ENCODE measurements around the gene IFI27. TPM values are rescaled to one million over a fixed set of nuclear protein-coding genes. Genes with fewer than 3 reads are reported as not detected.

IFI27 gene
- total RNA-seq, 1 donor from 2014 or later = 3.8 TPM

DNA sequence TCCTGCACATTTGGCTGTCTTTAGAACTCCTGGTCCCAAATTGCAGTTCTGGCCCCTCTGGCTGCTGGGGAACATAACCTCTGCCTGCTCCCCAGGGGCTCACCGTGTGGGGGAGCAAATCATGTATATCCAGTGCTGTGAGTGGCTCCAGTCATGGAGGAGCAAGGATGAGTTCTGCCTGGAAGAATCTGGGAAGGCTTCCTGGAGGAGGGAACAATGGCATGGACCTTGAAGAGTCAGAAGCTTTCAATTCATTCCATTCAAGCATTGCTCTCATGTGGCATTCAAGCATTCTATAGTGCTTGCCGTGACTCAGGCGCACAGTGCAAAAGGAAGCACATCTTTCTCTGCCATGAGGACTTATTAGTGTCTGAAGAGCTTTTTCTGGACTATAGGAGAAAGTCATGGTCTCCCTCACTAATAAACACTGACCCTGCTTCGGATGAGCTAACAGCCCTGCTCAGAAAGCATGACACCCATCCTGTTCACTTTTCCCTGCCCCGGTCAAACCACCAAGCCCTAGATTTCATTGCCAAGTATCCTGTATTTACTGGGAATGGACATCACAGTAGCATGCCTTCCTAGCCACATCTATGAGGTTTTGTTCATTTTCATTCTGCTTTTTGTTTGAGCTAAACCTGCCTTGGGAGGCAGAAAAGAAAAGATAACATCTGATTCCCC is 3.5 kb downstream of the IFI27 start:
- Mint-ChIP-seq H3K36me3 (ENCODE audit: low read depth, unreplicated experiment) (no peaks in the 10 kb centered on the region), H3K27ac (ENCODE audit: unreplicated experiment) (no peak overlapping the region)

DNA sequence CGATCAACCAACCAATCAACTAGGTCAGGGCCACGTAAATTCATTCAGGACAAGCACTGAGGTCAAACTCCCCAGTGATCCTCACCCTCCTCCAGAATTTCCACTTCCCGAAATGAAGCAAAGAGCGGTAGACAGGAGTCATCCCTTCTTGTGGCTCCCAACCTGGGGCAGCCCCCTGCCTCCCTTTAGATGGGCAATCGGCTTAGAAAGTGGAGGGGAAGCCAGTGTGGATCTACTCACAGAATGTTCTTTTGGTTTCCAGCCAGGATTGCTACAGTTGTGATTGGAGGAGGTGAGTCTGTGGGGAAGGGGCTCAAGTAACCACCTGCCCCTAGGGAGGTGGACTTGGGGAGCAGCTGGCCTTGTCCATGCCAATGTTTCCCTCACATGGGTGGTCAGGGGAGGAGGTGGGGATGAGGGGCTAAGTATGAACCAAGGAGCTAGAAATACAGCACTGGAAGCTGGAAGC is 4.1 kb downstream of the IFI27 start:
- H3K27me3 Mint-ChIP-seq (ENCODE audit: unreplicated experiment) = peaks cover 7% of the 10 kb centered on the region
- no peak for DNase-seq (ENCODE audit: low spot score)
- H3K9me3 Mint-ChIP-seq (ENCODE audit: unreplicated experiment) = no peaks in the 10 kb centered on the region
- no peak overlapping the region for H3K27ac Mint-ChIP-seq (ENCODE audit: unreplicated experiment)
- TF ChIP-seq, protein P1, sequence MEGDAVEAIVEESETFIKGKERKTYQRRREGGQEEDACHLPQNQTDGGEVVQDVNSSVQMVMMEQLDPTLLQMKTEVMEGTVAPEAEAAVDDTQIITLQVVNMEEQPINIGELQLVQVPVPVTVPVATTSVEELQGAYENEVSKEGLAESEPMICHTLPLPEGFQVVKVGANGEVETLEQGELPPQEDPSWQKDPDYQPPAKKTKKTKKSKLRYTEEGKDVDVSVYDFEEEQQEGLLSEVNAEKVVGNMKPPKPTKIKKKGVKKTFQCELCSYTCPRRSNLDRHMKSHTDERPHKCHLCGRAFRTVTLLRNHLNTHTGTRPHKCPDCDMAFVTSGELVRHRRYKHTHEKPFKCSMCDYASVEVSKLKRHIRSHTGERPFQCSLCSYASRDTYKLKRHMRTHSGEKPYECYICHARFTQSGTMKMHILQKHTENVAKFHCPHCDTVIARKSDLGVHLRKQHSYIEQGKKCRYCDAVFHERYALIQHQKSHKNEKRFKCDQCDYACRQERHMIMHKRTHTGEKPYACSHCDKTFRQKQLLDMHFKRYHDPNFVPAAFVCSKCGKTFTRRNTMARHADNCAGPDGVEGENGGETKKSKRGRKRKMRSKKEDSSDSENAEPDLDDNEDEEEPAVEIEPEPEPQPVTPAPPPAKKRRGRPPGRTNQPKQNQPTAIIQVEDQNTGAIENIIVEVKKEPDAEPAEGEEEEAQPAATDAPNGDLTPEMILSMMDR (IDR thresholded peaks at IDR 0.05; ENCODE audit: unreplicated experiment) = no peak
- H3K36me3 Mint-ChIP-seq (ENCODE audit: low read depth, unreplicated experiment) = no peaks in the 10 kb centered on the region
- no peak overlapping the region for H3K4me3 Mint-ChIP-seq (ENCODE audit: unreplicated experiment)
- no peaks in the 10 kb centered on the region for H3K4me1 Mint-ChIP-seq (ENCODE audit: unreplicated experiment)

More for the DNA sequence above, 3.5 kb downstream of the IFI27 start:
- no peak overlapping the region for H3K4me3 Mint-ChIP-seq (ENCODE audit: unreplicated experiment)
- TF ChIP-seq, protein P1 (IDR thresholded peaks at IDR 0.05; ENCODE audit: unreplicated experiment) = no peak
- H3K27me3 Mint-ChIP-seq (ENCODE audit: unreplicated experiment) = peaks cover 7% of the 10 kb centered on the region
- DNase-seq (ENCODE audit: low spot score) = no peak
- H3K4me1 Mint-ChIP-seq (ENCODE audit: unreplicated experiment) = no peaks in the 10 kb centered on the region
- no peaks in the 10 kb centered on the region for H3K9me3 Mint-ChIP-seq (ENCODE audit: unreplicated experiment)

DNA sequence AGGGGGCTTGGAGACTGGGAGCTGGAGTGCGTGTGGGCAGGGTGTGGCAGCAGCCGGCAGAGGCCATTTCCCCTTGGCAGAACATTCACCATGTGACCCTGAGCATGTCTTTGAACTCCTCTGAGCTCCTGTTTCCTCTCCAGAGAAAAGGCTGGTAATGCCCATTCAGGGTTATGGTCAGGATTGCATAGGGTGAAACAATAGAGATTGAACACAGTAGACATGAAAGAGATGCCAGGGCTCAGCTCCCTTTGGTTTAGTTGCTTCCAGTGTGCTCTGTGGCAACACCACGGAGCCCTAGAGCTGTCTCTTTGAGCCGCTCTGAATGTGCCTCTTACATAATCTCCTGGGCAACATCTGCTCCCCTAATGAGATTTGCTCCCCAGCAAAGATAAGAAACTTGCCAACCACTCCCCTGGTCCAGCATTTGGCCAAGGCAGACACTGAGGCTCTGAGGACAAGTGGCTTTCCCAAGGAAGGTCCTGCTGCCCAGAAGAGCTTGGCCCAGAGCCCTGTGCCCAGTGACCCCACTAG is 4.6 kb downstream of the IFI27 start:
- H3K4me1 Mint-ChIP-seq (ENCODE audit: unreplicated experiment) = no peaks in the 10 kb centered on the region
- H3K4me3 Mint-ChIP-seq (ENCODE audit: unreplicated experiment) = no peak overlapping the region
- H3K36me3 Mint-ChIP-seq (ENCODE audit: low read depth, unreplicated experiment) = no peaks in the 10 kb centered on the region
- TF ChIP-seq, protein P1 (IDR thresholded peaks at IDR 0.05; ENCODE audit: unreplicated experiment) = no peak
- no peak overlapping the region for H3K27ac Mint-ChIP-seq (ENCODE audit: unreplicated experiment)
- H3K27me3 Mint-ChIP-seq (ENCODE audit: unreplicated experiment) = peaks cover 7% of the 10 kb centered on the region
- no peak for DNase-seq (ENCODE audit: low spot score)
- no peaks in the 10 kb centered on the region for H3K9me3 Mint-ChIP-seq (ENCODE audit: unreplicated experiment)

DNA sequence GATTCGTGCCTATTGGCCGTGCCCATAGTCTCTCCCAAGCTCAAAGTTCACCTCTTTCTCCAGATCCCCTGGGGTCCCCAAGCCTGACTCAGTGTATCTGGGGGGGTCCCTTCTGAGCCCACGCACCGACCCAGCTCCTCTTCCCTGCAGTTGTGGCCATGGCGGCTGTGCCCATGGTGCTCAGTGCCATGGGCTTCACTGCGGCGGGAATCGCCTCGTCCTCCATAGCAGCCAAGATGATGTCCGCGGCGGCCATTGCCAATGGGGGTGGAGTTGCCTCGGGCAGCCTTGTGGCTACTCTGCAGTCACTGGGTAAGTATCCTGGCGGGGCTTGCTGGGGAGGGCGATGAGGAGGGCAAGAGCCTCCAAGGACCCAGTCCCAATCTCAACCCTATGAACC is 5.1 kb downstream of the IFI27 start:
- Mint-ChIP-seq H3K36me3 (ENCODE audit: low read depth, unreplicated experiment) (no peaks in the 10 kb centered on the region), H3K9me3 (ENCODE audit: unreplicated experiment) (no peaks in the 10 kb centered on the region)

DNA sequence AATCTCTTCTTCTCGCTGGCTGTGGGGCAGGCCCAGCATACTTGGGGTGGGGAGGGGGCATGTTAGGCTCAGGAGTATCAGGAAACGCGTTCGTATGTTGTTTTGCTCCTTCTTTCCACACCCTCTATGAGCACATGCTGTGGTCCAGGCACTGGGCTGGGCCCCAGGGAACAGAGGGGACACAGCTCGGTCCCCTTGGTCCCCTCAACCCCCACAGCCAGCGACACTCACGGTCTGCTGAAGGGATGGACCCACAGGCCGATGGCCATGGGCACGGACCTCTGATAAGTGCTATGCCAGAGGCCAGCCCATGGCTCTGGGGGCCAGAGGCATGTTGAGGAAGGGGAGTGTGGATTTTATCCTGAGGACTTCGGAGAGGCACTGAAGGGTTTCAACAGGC is 6.2 kb downstream of the IFI27 start:
- H3K36me3 Mint-ChIP-seq (ENCODE audit: low read depth, unreplicated experiment) = no peaks in the 10 kb centered on the region
- no peaks in the 10 kb centered on the region for H3K4me1 Mint-ChIP-seq (ENCODE audit: unreplicated experiment)
- H3K4me3 Mint-ChIP-seq (ENCODE audit: unreplicated experiment) = no peak overlapping the region
- H3K27ac Mint-ChIP-seq (ENCODE audit: unreplicated experiment) = no peak overlapping the region
- H3K27me3 Mint-ChIP-seq (ENCODE audit: unreplicated experiment) = peaks cover 10% of the 10 kb centered on the region
- TF ChIP-seq, protein P1 (IDR thresholded peaks at IDR 0.05; ENCODE audit: unreplicated experiment) = no peak
- no peaks in the 10 kb centered on the region for H3K9me3 Mint-ChIP-seq (ENCODE audit: unreplicated experiment)
- DNase-seq (ENCODE audit: low spot score) = no peak

More for the DNA sequence above, 5.1 kb downstream of the IFI27 start:
- TF ChIP-seq, protein P1 (IDR thresholded peaks at IDR 0.05; ENCODE audit: unreplicated experiment) = no peak
- H3K4me1 Mint-ChIP-seq (ENCODE audit: unreplicated experiment) = no peaks in the 10 kb centered on the region
- no peak for DNase-seq (ENCODE audit: low spot score)
- H3K4me3 Mint-ChIP-seq (ENCODE audit: unreplicated experiment) = no peak overlapping the region
- H3K27me3 Mint-ChIP-seq (ENCODE audit: unreplicated experiment) = peaks cover 7% of the 10 kb centered on the region
- no peak overlapping the region for H3K27ac Mint-ChIP-seq (ENCODE audit: unreplicated experiment)
